OCI-LY7 (cell line): ENCODE results near the gene PDGFB.

Experiments
- EZH2phosphoT487 ChIP-seq: fragments of 200-600 bp; sonication (generic); IDR thresholded peaks from 2 replicates; pipeline ENCODE4 v1.6.1; 2018; ENCODE audit warnings: low read depth, borderline replicate concordance, mild to moderate bottlenecking, mixed run types, antibody characterized with exemption, low read length, moderate library complexity, mixed read lengths
- TF ChIP-seq, protein P1 (sequence below): fragments of 200-600 bp; sonication (generic); conservative IDR thresholded peaks from 2 replicates; pipeline ENCODE4 v1.5.1; 2014; ENCODE audit warnings: mild to moderate bottlenecking, antibody characterized with exemption, low read length, moderate library complexity, mixed read lengths

DNA sequence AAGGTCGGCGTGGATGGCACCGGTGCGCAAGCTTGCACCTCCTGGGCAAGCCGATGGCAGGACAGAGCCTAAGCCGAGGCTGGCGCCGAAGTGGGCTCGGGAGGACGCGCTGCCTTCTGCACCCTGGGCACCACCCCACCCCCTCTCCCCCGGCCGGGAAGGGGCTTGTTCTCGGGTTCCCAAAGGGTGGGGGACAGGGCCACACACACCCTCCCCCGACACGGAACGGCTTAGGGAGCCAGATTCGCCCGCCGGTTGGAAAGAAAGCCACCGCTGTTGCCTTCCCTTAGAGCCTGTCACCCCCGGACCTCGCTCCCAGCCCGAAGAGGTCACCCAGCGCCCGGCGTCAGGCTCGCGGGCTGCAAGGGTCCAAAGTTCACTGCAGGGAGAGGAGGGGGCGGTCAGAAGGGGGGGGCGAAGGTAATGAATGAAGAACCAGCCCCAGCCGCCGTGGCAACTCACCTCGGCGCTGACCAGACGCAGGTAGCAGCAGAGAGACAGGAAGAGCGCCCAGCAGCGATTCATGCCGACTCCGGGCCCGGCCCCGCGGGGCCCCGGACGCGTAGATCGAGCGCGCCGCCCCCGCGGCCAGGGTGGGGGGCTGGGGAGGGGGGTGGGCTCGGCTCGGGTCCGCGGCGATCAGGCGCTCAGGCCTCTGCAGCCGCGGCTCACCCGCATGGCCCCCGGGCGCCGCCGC, 1.2 kb downstream of the PDGFB start:
- TF ChIP-seq, protein P1, sequence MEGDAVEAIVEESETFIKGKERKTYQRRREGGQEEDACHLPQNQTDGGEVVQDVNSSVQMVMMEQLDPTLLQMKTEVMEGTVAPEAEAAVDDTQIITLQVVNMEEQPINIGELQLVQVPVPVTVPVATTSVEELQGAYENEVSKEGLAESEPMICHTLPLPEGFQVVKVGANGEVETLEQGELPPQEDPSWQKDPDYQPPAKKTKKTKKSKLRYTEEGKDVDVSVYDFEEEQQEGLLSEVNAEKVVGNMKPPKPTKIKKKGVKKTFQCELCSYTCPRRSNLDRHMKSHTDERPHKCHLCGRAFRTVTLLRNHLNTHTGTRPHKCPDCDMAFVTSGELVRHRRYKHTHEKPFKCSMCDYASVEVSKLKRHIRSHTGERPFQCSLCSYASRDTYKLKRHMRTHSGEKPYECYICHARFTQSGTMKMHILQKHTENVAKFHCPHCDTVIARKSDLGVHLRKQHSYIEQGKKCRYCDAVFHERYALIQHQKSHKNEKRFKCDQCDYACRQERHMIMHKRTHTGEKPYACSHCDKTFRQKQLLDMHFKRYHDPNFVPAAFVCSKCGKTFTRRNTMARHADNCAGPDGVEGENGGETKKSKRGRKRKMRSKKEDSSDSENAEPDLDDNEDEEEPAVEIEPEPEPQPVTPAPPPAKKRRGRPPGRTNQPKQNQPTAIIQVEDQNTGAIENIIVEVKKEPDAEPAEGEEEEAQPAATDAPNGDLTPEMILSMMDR = no peak
- TF ChIP-seq EZH2phosphoT487 = no peak
